HPDE6-E6E7 (cell line): ENCODE measurements around the gene WDFY4.

Experiments used
- DNase-seq: peaks from one replicate; pipeline ENCODE4 v3.0.0; 2011; ENCODE audit warnings: missing footprints; ENCODE audit errors: extremely low spot score

The WDFY4 gene

GRCh38 chr10:48879451-48879850 is 194.8 kb downstream of the WDFY4 start:
- DNase-seq: no peak

- no peak for DNase-seq
These were observed 195.5 kb downstream of the WDFY4 start for GRCh38 chr10:48880016-48880705.

- no peak for DNase-seq
These were observed 197.3 kb downstream of the WDFY4 start for GRCh38 chr10:48881937-48882336.

DNA sequence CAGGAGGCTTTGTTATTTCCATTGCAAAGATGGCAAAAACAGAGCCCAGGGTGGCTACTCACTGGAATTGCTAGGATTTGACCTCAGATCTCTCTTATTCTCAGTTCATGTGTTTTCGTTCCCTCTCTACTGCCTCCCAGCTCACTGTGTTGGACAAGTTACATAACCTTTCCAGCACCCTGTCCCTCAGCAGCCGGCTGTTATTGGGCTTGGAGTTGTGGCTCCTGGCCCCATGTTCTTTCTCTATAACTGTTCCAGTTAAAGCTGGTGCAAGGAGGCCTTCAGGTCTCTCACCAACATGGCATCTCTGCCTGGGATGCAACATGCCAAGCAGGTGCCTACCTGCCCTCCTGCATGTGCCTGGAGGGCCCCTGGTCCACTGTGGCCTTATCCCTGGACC is 198.2 kb downstream of the WDFY4 start:
- no peak for DNase-seq

DNA sequence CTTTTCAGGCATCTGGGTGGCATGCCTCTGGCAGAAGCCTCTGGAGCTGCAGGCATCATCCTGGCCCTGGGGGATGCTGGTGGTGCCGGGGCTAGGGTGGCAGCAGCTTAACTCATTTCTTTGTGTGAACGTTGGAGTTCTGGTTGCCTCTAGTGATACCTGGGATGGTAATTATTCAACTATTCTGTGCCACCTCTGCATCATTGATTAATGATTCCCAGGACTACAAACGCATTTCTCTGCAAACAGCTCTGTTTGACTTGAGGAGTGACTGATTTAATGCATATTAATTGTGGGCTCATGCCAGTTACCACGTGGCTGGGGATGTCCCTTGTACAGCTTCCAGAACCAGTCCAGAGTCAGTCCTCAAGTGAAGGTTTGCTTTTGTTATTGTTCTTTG is 199.0 kb downstream of the WDFY4 start:
- no peak for DNase-seq

DNA sequence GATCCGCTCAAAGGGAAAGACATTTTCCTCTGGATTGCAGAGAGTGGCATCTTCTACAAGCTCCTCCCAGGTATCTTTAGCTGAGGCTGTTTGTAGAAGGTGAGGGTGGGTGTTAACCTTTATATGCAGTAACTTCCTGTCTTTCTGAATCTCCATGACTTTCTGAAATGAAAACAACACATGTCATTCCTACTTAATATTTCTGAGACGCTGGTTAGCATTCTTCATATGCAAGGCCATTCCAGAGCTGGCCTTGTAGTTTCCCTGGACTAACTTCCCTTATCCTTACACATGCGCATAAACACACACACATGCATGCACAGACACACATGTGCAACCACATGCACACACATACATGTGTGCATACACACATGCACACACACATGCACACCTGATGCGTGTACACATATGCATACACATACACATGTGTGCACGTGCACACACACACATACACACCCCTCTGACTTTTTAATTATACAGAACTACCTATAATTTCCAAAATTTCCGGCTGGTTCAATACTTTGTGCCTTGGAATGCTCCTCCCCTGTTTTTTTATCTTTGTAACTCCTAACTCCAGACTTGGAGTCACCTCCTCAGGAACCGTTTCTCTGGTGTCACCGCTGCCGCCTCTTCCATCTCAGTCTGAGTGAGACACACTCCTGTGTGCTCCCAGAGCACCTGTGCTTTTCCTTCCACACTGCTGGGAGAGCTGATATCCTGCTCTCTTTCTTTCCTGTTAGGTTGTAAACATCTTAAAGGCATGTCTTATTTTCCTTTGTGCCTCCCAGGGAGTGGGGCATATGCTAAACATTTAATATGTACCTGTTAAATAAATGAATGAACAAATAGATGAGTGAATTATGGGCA is 199.7 kb downstream of the WDFY4 start:
- no peak for DNase-seq

DNA sequence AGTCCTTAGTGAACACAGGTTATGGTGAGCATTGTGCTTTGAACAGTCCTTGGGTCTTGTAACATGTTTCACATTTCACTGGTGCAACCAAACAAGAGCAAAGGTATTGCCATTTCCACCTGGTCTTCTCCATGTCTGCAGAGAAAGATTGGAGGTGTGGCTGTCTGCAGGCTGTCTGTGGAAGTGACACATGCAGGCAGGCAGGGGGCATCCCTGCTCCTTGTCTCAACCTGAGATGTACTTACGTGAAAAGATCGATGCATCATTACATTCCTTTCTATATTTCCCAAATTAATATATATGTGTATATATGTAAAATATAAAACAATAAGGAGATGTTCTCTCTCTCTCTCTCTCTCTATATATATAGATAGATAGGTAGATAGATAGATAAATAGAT is 200.7 kb downstream of the WDFY4 start:
- no peak for DNase-seq

GRCh38 chr10:48887982-48888381 is 203.3 kb downstream of the WDFY4 start:
- DNase-seq: no peak

GRCh38 chr10:48890888-48891850 is 206.5 kb downstream of the WDFY4 start:
- no peak for DNase-seq

- DNase-seq: no peak
These were observed 210.5 kb downstream of the WDFY4 start for GRCh38 chr10:48894911-48895802.

DNA sequence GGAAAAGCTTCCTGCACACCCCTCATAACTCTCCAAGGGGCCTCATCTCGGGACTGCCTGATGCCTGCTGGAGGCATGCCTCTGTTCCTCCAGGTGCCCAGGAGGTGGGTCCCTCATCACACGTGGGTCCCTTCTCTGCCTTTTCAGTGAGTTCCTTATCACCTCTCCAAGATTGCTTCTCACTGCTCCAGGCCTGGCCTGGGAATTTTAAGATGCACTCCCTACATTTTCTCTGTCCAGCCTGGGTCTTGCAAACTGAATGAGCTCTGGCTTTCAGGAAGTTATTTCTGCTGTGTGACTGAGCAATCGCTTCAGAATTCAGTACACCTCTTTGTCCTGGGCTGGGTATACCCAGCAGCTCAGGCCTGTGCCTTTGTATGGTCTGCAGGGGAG is 211.1 kb downstream of the WDFY4 start:
- no peak for DNase-seq

GRCh38 chr10:48896756-48897440 is 212.2 kb downstream of the WDFY4 start:
- DNase-seq: no peak

DNA sequence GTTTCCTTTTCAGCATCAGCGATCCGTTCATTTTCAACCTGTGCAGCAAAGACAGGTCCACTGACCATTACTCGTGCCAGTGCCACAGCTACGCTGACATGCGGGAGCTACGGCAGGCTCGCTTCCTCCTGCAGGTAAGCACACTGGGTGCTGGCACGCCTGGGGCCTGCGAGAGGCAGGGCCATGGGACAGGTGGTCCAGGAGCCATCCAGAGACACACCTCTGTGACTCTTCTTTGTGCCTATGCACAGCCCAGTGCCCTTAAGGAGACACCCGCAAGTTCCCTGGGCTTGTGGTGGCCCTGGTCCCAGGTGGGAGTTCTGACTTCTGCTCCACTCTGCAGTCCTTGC is 212.7 kb downstream of the WDFY4 start:
- no peak for DNase-seq

DNA sequence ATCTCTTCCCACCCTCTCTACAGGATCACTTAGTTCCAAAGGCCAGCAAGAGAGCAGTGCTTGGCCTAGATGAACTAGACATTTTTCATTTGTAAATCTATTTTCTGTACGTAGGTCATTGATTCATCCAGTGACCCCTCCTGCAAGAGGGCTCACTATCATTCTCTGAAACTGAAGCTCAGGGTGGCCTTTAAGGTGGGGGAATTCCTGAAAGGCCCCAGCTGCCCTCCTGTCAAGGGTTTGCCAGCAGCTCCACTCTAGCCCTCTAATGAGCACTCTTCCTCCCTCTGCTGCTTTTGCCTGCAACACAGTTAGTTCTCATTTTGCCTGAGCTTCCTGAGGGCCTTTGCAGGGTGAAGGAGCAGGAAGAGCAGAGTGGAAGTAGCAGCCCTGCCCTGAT is 213.8 kb downstream of the WDFY4 start:
- DNase-seq: no peak

DNA sequence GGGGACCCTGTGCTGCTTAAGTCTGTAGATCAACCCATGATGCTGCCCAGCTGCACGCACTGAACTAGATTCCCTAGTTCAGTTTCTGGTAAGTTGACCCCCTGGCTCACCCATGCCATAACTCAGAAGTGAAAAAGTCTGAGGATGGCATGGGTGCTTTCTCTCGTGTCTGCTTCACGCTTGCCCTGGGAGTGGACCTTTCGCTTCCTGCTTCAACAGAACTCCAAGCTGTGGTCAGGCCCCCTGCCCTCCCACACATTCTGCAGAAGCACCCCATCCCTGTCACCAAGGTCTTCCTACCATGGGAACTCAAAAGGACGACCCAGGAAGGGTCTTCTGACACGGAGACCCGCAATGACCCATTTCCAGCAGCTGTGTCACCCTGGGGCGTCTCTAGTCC is 215.1 kb downstream of the WDFY4 start:
- no peak for DNase-seq

GRCh38 chr10:48900371-48900801 is 215.7 kb downstream of the WDFY4 start:
- DNase-seq: no peak

GRCh38 chr10:48901319-48901718 is 216.6 kb downstream of the WDFY4 start:
- no peak for DNase-seq

DNA sequence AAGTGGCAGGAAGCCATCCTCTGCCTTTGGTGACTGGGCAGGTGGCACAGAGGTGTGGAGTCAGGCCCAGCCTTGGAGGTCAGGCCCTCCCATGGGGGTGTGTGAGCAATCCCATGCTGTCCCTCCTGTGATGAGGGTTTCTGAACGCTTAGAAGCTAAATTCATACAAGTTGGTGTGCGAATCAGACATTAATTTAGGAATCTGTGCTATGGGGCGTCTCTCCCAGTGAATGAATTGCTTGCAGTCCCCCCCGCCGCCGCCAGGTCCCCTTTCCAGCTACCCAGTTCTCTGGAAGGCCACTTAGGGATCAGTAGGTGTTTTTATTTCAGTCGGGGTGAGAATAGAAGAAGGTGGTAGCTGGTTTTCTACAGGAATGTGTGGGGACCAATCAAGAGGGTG is 217.4 kb downstream of the WDFY4 start:
- DNase-seq: no peak

GRCh38 chr10:48903151-48903550 is 218.5 kb downstream of the WDFY4 start:
- no peak for DNase-seq

GRCh38 chr10:48904861-48905260 is 220.2 kb downstream of the WDFY4 start:
- DNase-seq: no peak

GRCh38 chr10:48905311-48905710 is 220.6 kb downstream of the WDFY4 start:
- DNase-seq: no peak
